CD4-positive, alpha-beta T cell (primary cell): ENCODE measurements around the gene NKTR. TPM values are rescaled to one million over a fixed set of nuclear protein-coding genes. Genes with fewer than 3 reads are reported as not detected.

ENCODE experiments used
- ATAC-seq: fragments of 200-7000 bp; cut with Tn5 transposase; one replicate; pipeline ENCODE4 v1.10.0; 2022; ENCODE audit warnings: mild to moderate bottlenecking; ENCODE audit not compliant: poor library complexity
- CTCF ChIA-PET: fragments of 350-600 bp; sonication (Branson Sonifier 250); formaldehyde crosslinking; loops from one replicate; lab custom pipeline; 2021; ENCODE audit warnings: antibody characterized with exemption, inconsistent platforms; lab: Charles Lee
- POLR2A ChIA-PET: fragments of 350-600 bp; sonication (Branson Sonifier 250); formaldehyde crosslinking; loops from one replicate; lab custom pipeline; 2021; ENCODE audit warnings: antibody characterized with exemption, inconsistent platforms; lab: Charles Lee
- DNase-seq, 14 experiments: peaks; one replicate each; pipeline ENCODE4 v3.0.0-alpha.2; 2013 to 2020; ENCODE audit warnings: mixed read lengths in 2 of 14
- H3K27ac ChIP-seq, 2 donors: one replicate each; pipeline versions ENCODE4 v1.5.1 to v1.7.0; 2013; ENCODE audit warnings: low read length in 2 of 2, low read depth in 1 of 2, mild to moderate bottlenecking in 1 of 2
- H3K27me3 ChIP-seq, 2 experiments: 1 replicate in 1 of 2; 2 replicates in 1 of 2; pipeline versions ENCODE4 v1.6.1 to v1.7.0; 2013; ENCODE audit warnings: low read length in 2 of 2, control low read depth in 1 of 2, mild to moderate bottlenecking in 1 of 2, moderate library complexity in 1 of 2; ENCODE audit not compliant: insufficient read depth in 2 of 2, control insufficient read depth in 1 of 2
- H3K36me3 ChIP-seq: one replicate; pipeline ENCODE4 v1.6.1; 2013; ENCODE audit warnings: low read length, control low read depth; ENCODE audit not compliant: insufficient read depth
- H3K4me1 ChIP-seq: one replicate; pipeline ENCODE4 v1.6.1; 2013; ENCODE audit warnings: low read length, control low read depth; ENCODE audit not compliant: insufficient read depth
- H3K4me3 ChIP-seq: one replicate; pipeline ENCODE4 v1.5.1; 2013; ENCODE audit warnings: mild to moderate bottlenecking, low read length, moderate library complexity
- H3K9me3 ChIP-seq, 2 experiments: 1 replicate in 1 of 2; 2 replicates in 1 of 2; pipeline versions ENCODE4 v1.6.1 to v1.7.0; 2013; ENCODE audit warnings: low read length in 2 of 2, mild to moderate bottlenecking in 2 of 2, control low read depth in 1 of 2, moderate library complexity in 1 of 2; ENCODE audit not compliant: control insufficient read depth in 1 of 2, insufficient read depth in 1 of 2
- H3K27ac Mint-ChIP-seq: one replicate; pipeline ENCODE4 v1.8.0; 2020; ENCODE audit warnings: mixed read lengths
- H3K27me3 Mint-ChIP-seq: one replicate; pipeline ENCODE4 v1.8.0; 2021; ENCODE audit warnings: mixed read lengths
- H3K36me3 Mint-ChIP-seq: one replicate; pipeline ENCODE4 v1.8.0; 2021; ENCODE audit warnings: low read depth, mixed read lengths
- H3K4me1 Mint-ChIP-seq: one replicate; pipeline ENCODE4 v1.8.0; 2021; ENCODE audit warnings: low read depth, mixed read lengths
- H3K4me3 Mint-ChIP-seq: one replicate; pipeline ENCODE4 v1.8.0; 2020; ENCODE audit warnings: mild to moderate bottlenecking, mixed read lengths
- H3K9me3 Mint-ChIP-seq: one replicate; pipeline ENCODE4 v1.8.0; 2020; ENCODE audit warnings: mixed read lengths
- CTCF ChIP-seq: fragments of 200-600 bp; IDR thresholded peaks from one replicate; pipeline ENCODE4 v1.8.0; 2022; ENCODE audit warnings: antibody characterized with exemption, mild to moderate bottlenecking
- intact Hi-C, 2 experiments: fragments of 100-400 bp; cut with DNase I in 1 of 2; cut with micrococcal nuclease in 1 of 2; formaldehyde crosslinking; loops; one replicate each; pipeline versions ENCODE4 v1.15.1 to v1.9.0; 2023 to 2025; cut with DNase I, micrococcal nuclease
- total RNA-seq, 174 experiments: library from RNA in 2 of 174; stranded (reverse) in 2 of 174; gene quantifications; one replicate each; pipeline ENCODE4 v1.2.3 and lab custom pipeline; 2021 to 2026

The NKTR gene
- total RNA-seq, 2 experiments from 2014 or later = 236 to 249 TPM

DNA sequence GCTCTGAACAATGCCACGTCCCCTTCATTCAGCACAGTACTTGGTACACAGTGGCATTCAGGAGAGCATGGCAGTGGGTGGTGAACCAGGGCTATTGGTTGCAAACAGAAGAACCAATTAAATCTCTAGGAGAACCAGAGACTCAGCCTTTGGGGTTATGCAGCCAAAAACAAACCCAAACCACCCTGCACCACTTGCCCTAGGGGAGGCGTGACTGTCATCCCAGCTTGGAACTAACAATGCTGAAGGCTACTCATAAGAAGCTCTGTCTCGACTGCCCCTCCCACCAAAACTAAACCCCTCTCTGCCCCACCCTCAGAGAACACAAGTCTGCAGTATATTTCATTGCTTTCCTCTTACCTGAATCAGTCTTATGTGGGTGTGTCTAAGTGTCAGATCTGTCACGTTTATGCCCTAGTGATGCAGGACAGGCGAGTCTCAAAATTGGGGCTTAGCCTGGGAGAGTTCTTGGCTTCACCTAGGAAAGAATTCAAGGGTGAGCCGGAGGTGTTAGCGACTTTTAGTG is 69.6 kb downstream of the NKTR start:
- H3K27ac ChIP-seq = no peak overlapping the region
- no peaks in the 10 kb centered on the region for H3K27me3 ChIP-seq
- H3K36me3 ChIP-seq = no peaks in the 10 kb centered on the region
- POLR2A ChIA-PET = no interaction called here
- no peaks in the 10 kb centered on the region for H3K36me3 Mint-ChIP-seq
- CTCF ChIA-PET = no interaction called here
- H3K27me3 Mint-ChIP-seq = no peaks in the 10 kb centered on the region
- no peak overlapping the region for H3K4me3 ChIP-seq
- peaks cover 0 to 15% of the 10 kb centered on the region in 2 experiments for H3K9me3 ChIP-seq
- DNase-seq = no peak
- peaks cover 3% of the 10 kb centered on the region for H3K9me3 Mint-ChIP-seq
- H3K4me1 ChIP-seq = no peaks in the 10 kb centered on the region
- no peaks in the 10 kb centered on the region for H3K4me1 Mint-ChIP-seq
- no peak overlapping the region for H3K4me3 Mint-ChIP-seq
- H3K27ac Mint-ChIP-seq = no peak overlapping the region
- no peak for TF ChIP-seq CTCF
- no peak for ATAC-seq
- intact Hi-C loops = no loop called here

- Mint-ChIP-seq H3K4me3 (no peak overlapping the region), H3K9me3 (peaks cover 3% of the 10 kb centered on the region), H3K27ac (no peak overlapping the region), H3K36me3 (no peaks in the 10 kb centered on the region), H3K4me1 (no peaks in the 10 kb centered on the region), H3K27me3 (no peaks in the 10 kb centered on the region)
- Histone ChIP-seq H3K27ac (no peak overlapping the region), H3K4me1 (no peaks in the 10 kb centered on the region), H3K27me3 (no peaks in the 10 kb centered on the region), H3K9me3 (peaks cover 0 to 15% of the 10 kb centered on the region in 2 experiments), H3K4me3 (no peak overlapping the region), H3K36me3 (no peaks in the 10 kb centered on the region)
- ChIA-PET POLR2A (no interaction called here), CTCF (no interaction called here)
- TF ChIP-seq CTCF = no peak
- intact Hi-C loops = no loop called here
- ATAC-seq (no peak), DNase-seq (no peak)
Observed at GRCh38 chr3:42670670-42671069, 70.2 kb downstream of the NKTR start.

- Mint-ChIP-seq H3K36me3 (no peaks in the 10 kb centered on the region), H3K4me1 (no peaks in the 10 kb centered on the region)
- no peak for ATAC-seq
Observed at GRCh38 chr3:42672515-42672914, 72.0 kb downstream of the NKTR start.

More at GRCh38 chr3:42672515-42672914, 72.0 kb downstream of the NKTR start:
- intact Hi-C loops = no loop called here
- peaks cover 3% of the 10 kb centered on the region for H3K9me3 Mint-ChIP-seq
- no peak for TF ChIP-seq CTCF
- no peak overlapping the region for H3K27ac Mint-ChIP-seq
- Histone ChIP-seq H3K27me3 (no peaks in the 10 kb centered on the region), H3K4me1 (no peaks in the 10 kb centered on the region), H3K36me3 (no peaks in the 10 kb centered on the region), H3K4me3 (no peak overlapping the region), H3K9me3 (peaks cover 5 to 14% of the 10 kb centered on the region in 2 experiments), H3K27ac (no peak overlapping the region)
- H3K4me3 Mint-ChIP-seq = no peak overlapping the region
- POLR2A ChIA-PET = no interaction called here
- H3K27me3 Mint-ChIP-seq = no peaks in the 10 kb centered on the region
- CTCF ChIA-PET = no interaction called here
- DNase-seq = no peak
